HepG2 (cell line): ENCODE measurements around the gene SNAP29. TPM values are rescaled to one million over a fixed set of nuclear protein-coding genes. Genes with fewer than 3 reads are reported as not detected.

Experiments
- CBX5 ChIP-seq: sonication (generic); formaldehyde crosslinking; IDR thresholded peaks from 2 replicates; pipeline ENCODE4 v1.4.0; 2020; ENCODE audit warnings: missing genetic modification reagents, borderline replicate concordance
- ESRRA ChIP-seq: sonication (generic); formaldehyde crosslinking; IDR thresholded peaks from 2 replicates; pipeline ENCODE4 v1.5.1; 2020; ENCODE audit warnings: mild to moderate bottlenecking, low read depth, missing genetic modification reagents
- GRHL1 ChIP-seq: sonication (generic); formaldehyde crosslinking; conservative IDR thresholded peaks from 2 replicates; pipeline ENCODE4 v1.8.0; 2022; ENCODE audit warnings: missing genetic modification reagents
- HDAC6 ChIP-seq: fragments of 200-600 bp; sonication (generic); IDR thresholded peaks from 2 replicates; pipeline ENCODE4 v1.7.0; 2017; ENCODE audit warnings: mild to moderate bottlenecking, antibody characterized with exemption, low read length, low read depth
- HMG20A ChIP-seq: IDR thresholded peaks from 2 replicates; pipeline ENCODE4 v1.6.1; 2016; ENCODE audit warnings: borderline replicate concordance
- HNRNPH1 ChIP-seq: fragments of 200-400 bp; formaldehyde crosslinking; optimal IDR thresholded peaks from 2 replicates; pipeline ENCODE3; 2017; ENCODE audit warnings: mild to moderate bottlenecking, low read depth, low read length
- IKZF1 ChIP-seq: fragments of 450-650 bp; IDR thresholded peaks from 2 replicates; pipeline ENCODE4 v1.7.1; 2016
- JDP2 ChIP-seq: sonication (generic); formaldehyde crosslinking; IDR thresholded peaks from 2 replicates; pipeline ENCODE4 v1.8.1; 2022; ENCODE audit warnings: missing genetic modification reagents, borderline replicate concordance
- KLF12 ChIP-seq: sonication (generic); formaldehyde crosslinking; IDR thresholded peaks from 2 replicates; pipeline ENCODE4 v1.4.0; 2020; ENCODE audit warnings: missing genetic modification reagents, borderline replicate concordance
- MED13 ChIP-seq: sonication (generic); formaldehyde crosslinking; IDR thresholded peaks from 2 replicates; pipeline ENCODE4 v1.5.0; 2020; ENCODE audit warnings: missing genetic modification reagents
- NFATC3 ChIP-seq: sonication (generic); formaldehyde crosslinking; IDR thresholded peaks from 2 replicates; pipeline ENCODE4 v1.5.1; 2020; ENCODE audit warnings: mild to moderate bottlenecking, missing genetic modification reagents
- NFIB ChIP-seq: sonication (generic); formaldehyde crosslinking; IDR thresholded peaks from 2 replicates; pipeline ENCODE4 v1.9.0; 2021; ENCODE audit warnings: missing genetic modification reagents, mild to moderate bottlenecking, borderline replicate concordance
- NFYC ChIP-seq: IDR thresholded peaks from 2 replicates; pipeline ENCODE4 v1.6.1; 2016; ENCODE audit warnings: missing genetic modification reagents, missing compliant biosample characterization
- PAWR ChIP-seq: sonication (generic); formaldehyde crosslinking; IDR thresholded peaks from 2 replicates; pipeline ENCODE4 v1.4.0; 2020; ENCODE audit warnings: missing genetic modification reagents, mild to moderate bottlenecking, borderline replicate concordance
- PCBP1 ChIP-seq: fragments of 200-400 bp; formaldehyde crosslinking; IDR thresholded peaks from 2 replicates; pipeline ENCODE4 v1.6.1; 2017; ENCODE audit warnings: mild to moderate bottlenecking, low read depth, low read length, borderline replicate concordance
- PRPF4 ChIP-seq: fragments of 200-400 bp; formaldehyde crosslinking; IDR thresholded peaks from 2 replicates; pipeline ENCODE4 v1.6.1; 2016; ENCODE audit warnings: low read length, low read depth; ENCODE audit not compliant: poor library complexity, severe bottlenecking
- RCOR2 ChIP-seq: IDR thresholded peaks from 2 replicates; pipeline ENCODE4 v1.6.1; 2016; ENCODE audit warnings: missing biosample characterization, missing genetic modification reagents
- SETDB1 ChIP-seq: sonication (generic); formaldehyde crosslinking; IDR thresholded peaks from 2 replicates; pipeline ENCODE4 v1.5.1; 2020; ENCODE audit warnings: missing genetic modification reagents, mild to moderate bottlenecking, borderline replicate concordance
- TEAD3 ChIP-seq: optimal IDR thresholded peaks from 2 replicates; pipeline ENCODE3; 2016; ENCODE audit warnings: borderline replicate concordance
- TFDP1 ChIP-seq: IDR thresholded peaks from 2 replicates; pipeline ENCODE4 v1.6.1; 2016; ENCODE audit warnings: missing compliant biosample characterization, missing genetic modification reagents, borderline replicate concordance
- ZBTB8A ChIP-seq: sonication (generic); formaldehyde crosslinking; IDR thresholded peaks from 2 replicates; pipeline ENCODE4 v1.4.0; 2020; ENCODE audit warnings: mild to moderate bottlenecking, low read depth, missing genetic modification reagents, borderline replicate concordance
- ZFP36L2 ChIP-seq: sonication (generic); formaldehyde crosslinking; IDR thresholded peaks from 2 replicates; pipeline ENCODE4 v1.4.0; 2020; ENCODE audit warnings: missing genetic modification reagents
- ZNF12 ChIP-seq: sonication (generic); formaldehyde crosslinking; IDR thresholded peaks from 2 replicates; pipeline ENCODE4 v1.5.0; 2020; ENCODE audit warnings: missing genetic modification reagents
- ZNF468 ChIP-seq: sonication (generic); formaldehyde crosslinking; IDR thresholded peaks from 2 replicates; pipeline ENCODE4 v1.8.0; 2022; ENCODE audit warnings: mild to moderate bottlenecking, moderate library complexity, missing genetic modification reagents
- ZNF496 ChIP-seq: sonication (generic); formaldehyde crosslinking; IDR thresholded peaks from 2 replicates; pipeline ENCODE4 v1.8.1; 2023; ENCODE audit warnings: mild to moderate bottlenecking, moderate library complexity, missing genetic modification reagents; ENCODE audit not compliant: insufficient replicate concordance
- ZNF883 ChIP-seq: sonication (generic); formaldehyde crosslinking; IDR thresholded peaks from 2 replicates; pipeline ENCODE4 v1.5.1; 2020; ENCODE audit warnings: mild to moderate bottlenecking, missing genetic modification reagents; ENCODE audit errors: not compliant biosample characterization
- ZZZ3 ChIP-seq: sonication (generic); formaldehyde crosslinking; IDR thresholded peaks from 2 replicates; pipeline ENCODE4 v1.4.0; 2020; ENCODE audit warnings: missing genetic modification reagents, mild to moderate bottlenecking, borderline replicate concordance
- polyA plus RNA-seq, 8 experiments: library from polyadenylated mRNA; depleted of rRNA in 3 of 8; stranded (reverse) in 7 of 8; unstranded in 1 of 8; fragments of >200 nt; fragmentation: Illumina TruSeq in 4 of 8; extraction: Trizol in 4 of 8; gene quantifications; 2 replicates each; pipeline versions ENCODE4 v1.2.1 to v1.2.3, GENCODE V29; 2011 to 2016; ENCODE audit warnings: low read depth in 4 of 8, missing spikeins in 1 of 8, mixed read lengths in 1 of 8; ENCODE audit not compliant: insufficient read depth in 1 of 8
- total RNA-seq, 5 experiments: library from RNA; depleted of rRNA; stranded (reverse); fragments of >200 nt; fragmentation: Illumina TruSeq; extraction: Trizol; gene quantifications; 2 replicates each; pipeline ENCODE4 v1.2.3, GENCODE V29; 2016; ENCODE audit warnings: low read depth in 1 of 5

The SNAP29 gene
- total and polyA plus RNA-seq, 2 of the 13 experiments (the other 11 are each of a cell fraction or from before 2014, with no cell fraction given): 12.3 to 30.7 TPM

GRCh38 chr22:20858615-20859416, at the start of gene SNAP29, which contains the start of gene PI4KA (continued):
- TF ChIP-seq ZNF496 (CRISPR knock-in tag) (no peak), GRHL1 (no peak), TEAD3 (CRISPR knock-in tag) (peak; percentile 27), ZBTB8A (CRISPR knock-in tag) (no peak), KLF12 (CRISPR knock-in tag) (peak; percentile 98; the same call in 1 of the 2 replicates), HMG20A (no peak), PAWR (CRISPR knock-in tag) (no peak), TFDP1 (CRISPR knock-in tag) (peak; percentile 89; the same call in 1 of the 2 replicates), ZNF468 (CRISPR knock-in tag) (0 out of 2 replicates have a peak, but pooled peaks have one; percentile 61), PCBP1 (no peak), CBX5 (CRISPR knock-in tag) (no peak), HNRNPH1 (no peak), IKZF1 (no peak), ESRRA (no peak; the same call in 1 of the 2 replicates), ZNF883 (CRISPR knock-in tag) (no peak), ZZZ3 (CRISPR knock-in tag) (no peak), NFATC3 (CRISPR knock-in tag) (0 out of 2 replicates have a peak, but pooled peaks have one; percentile 36), HDAC6 (no peak), MED13 (CRISPR knock-in tag) (no peak), PRPF4 (no peak), NFIB (CRISPR knock-in tag) (no peak), ZFP36L2 (CRISPR knock-in tag) (no peak), SETDB1 (CRISPR knock-in tag) (no peak), RCOR2 (CRISPR knock-in tag) (no peak), JDP2 (CRISPR knock-in tag) (no peak), ZNF12 (peak; percentile 37; the same call in 1 of the 2 replicates), NFYC (CRISPR knock-in tag) (no peak; the same call in 1 of the 2 replicates)
